ENCODE results near the gene ATP6V1A. TPM values are rescaled to one million over a fixed set of nuclear protein-coding genes. Genes with fewer than 3 reads are reported as not detected.

Gene ATP6V1A
- total RNA-seq, 1 experiment from 2014 or later, result 73.4 TPM

DNA sequence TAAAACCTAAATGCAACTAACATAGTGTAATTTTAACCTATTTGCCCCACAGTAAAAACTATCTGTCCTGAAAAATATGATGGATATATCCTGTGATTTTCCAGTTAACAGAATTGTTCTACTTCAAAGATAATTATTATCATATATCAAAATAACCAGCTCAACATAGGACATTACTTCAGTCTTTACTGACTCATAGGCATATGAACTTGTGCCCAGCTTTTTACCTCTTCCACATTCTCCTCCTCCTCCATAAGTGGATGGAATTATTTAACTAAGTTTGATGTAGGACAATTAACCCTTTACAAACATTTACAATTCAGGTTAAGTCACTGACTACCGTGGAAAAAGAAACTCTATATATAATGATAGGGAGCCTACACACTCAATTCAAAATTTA is 27.5 kb upstream of the ATP6V1A start:
- Histone ChIP-seq H3K23me2 (ENCODE audit: insufficient read length, low read depth, low read length, poor library complexity, severe bottlenecking) (no peaks in the 10 kb centered on the region), H3K56ac (ENCODE audit: insufficient read length, low read depth, low read length) (no peak overlapping the region), H2BK5ac (ENCODE audit: insufficient read length, low read length) (no peak overlapping the region), H2AK5ac (ENCODE audit: insufficient read length, low read length) (no peak overlapping the region), H4K8ac (replicated peaks; ENCODE audit: insufficient read length, low read depth, low read length) (no peak overlapping the region), H3K23ac (ENCODE audit: insufficient read length, low read depth, low read length) (no peak overlapping the region), H3K14ac (ENCODE audit: insufficient read depth, low read length) (no peak overlapping the region), H3K9me3 (ENCODE audit: control insufficient read depth, low read depth, low read length) (no peaks in the 10 kb centered on the region), H4K20me1 (ENCODE audit: control insufficient read depth, insufficient read depth, insufficient read length) (no peaks in the 10 kb centered on the region), H4K5ac (ENCODE audit: insufficient read length, low read depth, low read length) (no peak overlapping the region), H3K79me2 (ENCODE audit: insufficient read depth, low read length) (no peaks in the 10 kb centered on the region), H2BK120ac (ENCODE audit: low read depth, low read length, poor library complexity, severe bottlenecking) (no peak overlapping the region), H3K27ac (ENCODE audit: insufficient read length, low read depth, low read length) (no peak overlapping the region), H4K91ac (ENCODE audit: insufficient read length, low read depth, low read length) (no peak overlapping the region), H2AFZ (ENCODE audit: low read length) (no peak overlapping the region), H3K4ac (ENCODE audit: low read depth, low read length) (no peak overlapping the region), H2BK12ac (ENCODE audit: insufficient read length, low read depth, low read length) (no peak overlapping the region), H3K9ac (ENCODE audit: extremely low read depth, insufficient read length, low read length) (no peak overlapping the region), H3K79me1 (ENCODE audit: insufficient read depth, low read depth, low read length, poor library complexity, severe bottlenecking) (no peaks in the 10 kb centered on the region), H3K4me2 (ENCODE audit: insufficient read depth, insufficient read length, low read length) (no peak overlapping the region), H3T11ph (ENCODE audit: low read length) (no peak overlapping the region), H3K18ac (ENCODE audit: insufficient read length, low read depth, low read length) (no peak overlapping the region), H3K4me1 (ENCODE audit: insufficient read depth, low read length) (no peaks in the 10 kb centered on the region), H2BK20ac (ENCODE audit: low read depth, low read length, poor library complexity, severe bottlenecking) (no peak overlapping the region), H3K27me3 (ENCODE audit: insufficient read depth, low read length) (no peaks in the 10 kb centered on the region), H2BK15ac (ENCODE audit: low read depth, low read length) (no peak overlapping the region)
- Mint-ChIP-seq H3K9me3 (no peaks in the 10 kb centered on the region), H3K27me3 (ENCODE audit: low read depth) (no peaks in the 10 kb centered on the region), H3K27ac (no peak overlapping the region), H3K4me3 (no peak overlapping the region), H3K36me3 (ENCODE audit: insufficient read depth in 1 of 3, low read depth in 3 of 3) (peaks cover 18 to 61% (median 58%) of the 10 kb centered on the region in 3 experiments; a peak in 6 of 7 replicates), H3K4me1 (no peaks in the 10 kb centered on the region)
- no peak for TF ChIP-seq CTCF (conservative IDR thresholded peaks at IDR 0.05)
- WGBS (ENCODE audit: extremely low coverage, insufficient read length, low lambda C conversion rate), result no CpG with 5 or more reads among the region's 1 CpG
- no peak for DNase-seq
